ENCODE measurements around the gene CFAP74. TPM values are rescaled to one million over a fixed set of nuclear protein-coding genes. Genes with fewer than 3 reads are reported as not detected.

Gene CFAP74
- total RNA-seq, 1 experiment from 2014 or later: 0.28 TPM

DNA sequence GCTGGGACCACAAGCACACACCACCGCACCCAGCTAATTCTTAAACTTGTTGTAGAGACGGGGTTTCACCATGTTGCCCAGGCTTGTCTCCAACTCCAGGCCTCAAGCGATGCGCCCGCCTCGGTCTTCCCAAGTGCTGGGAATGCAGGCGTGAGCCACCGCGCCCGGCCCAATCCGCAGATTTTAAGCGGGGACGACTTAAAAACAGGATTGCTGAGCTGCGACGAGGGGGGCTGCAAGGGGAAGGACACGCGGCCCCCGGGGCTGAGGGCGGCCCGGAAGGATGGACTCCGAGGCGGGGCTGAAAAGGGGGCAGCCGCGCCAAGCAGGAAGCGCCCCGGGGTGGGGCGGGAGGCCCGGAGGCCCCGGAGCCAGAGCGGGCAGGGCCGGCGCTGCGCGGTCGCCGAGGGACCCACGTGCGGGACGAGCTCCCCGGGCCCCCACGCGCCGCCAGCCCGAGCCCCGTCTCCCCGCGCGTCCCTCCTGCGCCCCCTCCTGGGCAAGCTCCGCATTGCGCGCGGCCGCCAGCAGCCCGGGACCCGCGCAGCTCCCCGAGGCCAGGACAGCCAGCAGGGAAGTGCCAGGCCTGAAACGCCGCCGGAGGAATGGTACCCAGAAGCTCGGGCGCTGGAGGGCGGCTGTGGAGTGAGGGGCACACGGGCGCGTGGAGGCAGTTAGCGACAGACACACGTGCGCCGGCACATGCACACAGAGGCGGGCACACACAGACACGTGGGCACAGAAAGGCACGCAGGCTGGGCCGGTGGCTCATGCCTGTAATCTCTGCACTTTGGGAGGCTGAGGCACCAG is 41.1 kb upstream of the CFAP74 start:
- H3K4me1 ChIP-seq (ENCODE audit: insufficient read depth, low read length): no peaks in the 10 kb centered on the region
- H3K9me3 ChIP-seq (ENCODE audit: control insufficient read depth, low read depth, low read length): no peaks in the 10 kb centered on the region
- H3K4me3 Mint-ChIP-seq: peak overlapping the region; percentile 17 to 55; a peak in 1 of 5 replicates
- H2BK15ac ChIP-seq (ENCODE audit: low read depth, low read length): no peak overlapping the region
- H3K27ac Mint-ChIP-seq: no peak overlapping the region
- H3K18ac ChIP-seq (ENCODE audit: insufficient read length, low read depth, low read length): peak overlapping the region; percentile 20
- no peak overlapping the region for H3K27ac ChIP-seq (ENCODE audit: insufficient read length, low read depth, low read length)
- H3K27me3 Mint-ChIP-seq (ENCODE audit: low read depth): peaks cover 20% of the 10 kb centered on the region
- H3K23ac ChIP-seq (ENCODE audit: insufficient read length, low read depth, low read length): no peak overlapping the region
- H3K14ac ChIP-seq (ENCODE audit: insufficient read depth, low read length): no peak overlapping the region
- H3K9ac ChIP-seq (ENCODE audit: extremely low read depth, insufficient read length, low read length): no peak overlapping the region
- no peak overlapping the region for H3K4ac ChIP-seq (ENCODE audit: low read depth, low read length)
- no peak overlapping the region for H4K91ac ChIP-seq (ENCODE audit: insufficient read length, low read depth, low read length)
- H3T11ph ChIP-seq (ENCODE audit: low read length): no peak overlapping the region
- no peaks in the 10 kb centered on the region for H3K79me1 ChIP-seq (ENCODE audit: insufficient read depth, low read depth, low read length, poor library complexity, severe bottlenecking)
- no peak overlapping the region for H4K8ac ChIP-seq (replicated peaks; ENCODE audit: insufficient read length, low read depth, low read length)
- H2BK20ac ChIP-seq (ENCODE audit: low read depth, low read length, poor library complexity, severe bottlenecking): no peak overlapping the region
- no peak overlapping the region for H3K56ac ChIP-seq (ENCODE audit: insufficient read length, low read depth, low read length)
- no peak overlapping the region for H4K5ac ChIP-seq (ENCODE audit: insufficient read length, low read depth, low read length)
- H2BK120ac ChIP-seq (ENCODE audit: low read depth, low read length, poor library complexity, severe bottlenecking): no peak overlapping the region
- no peak overlapping the region for H2AK5ac ChIP-seq (ENCODE audit: insufficient read length, low read length)
- TF ChIP-seq, protein P1, sequence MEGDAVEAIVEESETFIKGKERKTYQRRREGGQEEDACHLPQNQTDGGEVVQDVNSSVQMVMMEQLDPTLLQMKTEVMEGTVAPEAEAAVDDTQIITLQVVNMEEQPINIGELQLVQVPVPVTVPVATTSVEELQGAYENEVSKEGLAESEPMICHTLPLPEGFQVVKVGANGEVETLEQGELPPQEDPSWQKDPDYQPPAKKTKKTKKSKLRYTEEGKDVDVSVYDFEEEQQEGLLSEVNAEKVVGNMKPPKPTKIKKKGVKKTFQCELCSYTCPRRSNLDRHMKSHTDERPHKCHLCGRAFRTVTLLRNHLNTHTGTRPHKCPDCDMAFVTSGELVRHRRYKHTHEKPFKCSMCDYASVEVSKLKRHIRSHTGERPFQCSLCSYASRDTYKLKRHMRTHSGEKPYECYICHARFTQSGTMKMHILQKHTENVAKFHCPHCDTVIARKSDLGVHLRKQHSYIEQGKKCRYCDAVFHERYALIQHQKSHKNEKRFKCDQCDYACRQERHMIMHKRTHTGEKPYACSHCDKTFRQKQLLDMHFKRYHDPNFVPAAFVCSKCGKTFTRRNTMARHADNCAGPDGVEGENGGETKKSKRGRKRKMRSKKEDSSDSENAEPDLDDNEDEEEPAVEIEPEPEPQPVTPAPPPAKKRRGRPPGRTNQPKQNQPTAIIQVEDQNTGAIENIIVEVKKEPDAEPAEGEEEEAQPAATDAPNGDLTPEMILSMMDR (conservative IDR thresholded peaks at IDR 0.05): peak; percentile 81
- peak; percentile 78 for DNase-seq
- WGBS (ENCODE audit: extremely low coverage, insufficient read length, low lambda C conversion rate): no CpG with 5 or more reads among the region's 75 CpGs
- H3K79me2 ChIP-seq (ENCODE audit: insufficient read depth, low read length): no peaks in the 10 kb centered on the region
- H3K9me3 Mint-ChIP-seq: peaks cover 0 to 3% of the 10 kb centered on the region in 2 experiments; a peak in 2 of 5 replicates
- H4K20me1 ChIP-seq (ENCODE audit: control insufficient read depth, insufficient read depth, insufficient read length): no peaks in the 10 kb centered on the region
- H2AFZ ChIP-seq (ENCODE audit: low read length): no peak overlapping the region
- H3K23me2 ChIP-seq (ENCODE audit: insufficient read length, low read depth, low read length, poor library complexity, severe bottlenecking): peaks cover 3% of the 10 kb centered on the region
- H2BK12ac ChIP-seq (ENCODE audit: insufficient read length, low read depth, low read length): no peak overlapping the region
- H3K36me3 Mint-ChIP-seq (ENCODE audit: insufficient read depth in 1 of 3, low read depth in 3 of 3): no peaks in the 10 kb centered on the region; a peak in 2 of 7 replicates
- peaks cover 15 to 33% of the 10 kb centered on the region in 2 experiments for H3K4me1 Mint-ChIP-seq
- H3K4me2 ChIP-seq (ENCODE audit: insufficient read depth, insufficient read length, low read length): no peak overlapping the region
- no peaks in the 10 kb centered on the region for H3K27me3 ChIP-seq (ENCODE audit: insufficient read depth, low read length)
- H2BK5ac ChIP-seq (ENCODE audit: insufficient read length, low read length): no peak overlapping the region
